GM12878 (cell line): ENCODE data around the gene TOLLIP. TPM values are rescaled to one million over a fixed set of nuclear protein-coding genes. Genes with fewer than 3 reads are reported as not detected.
A peak's percentile ranks its signal among the peaks of the same experiment; 100 is the strongest.

Source experiments
- ATF2 ChIP-seq: IDR thresholded peaks from 2 replicates; pipeline ENCODE4 v1.6.1; 2012; ENCODE audit warnings: low read length, inconsistent platforms
- BCL11A ChIP-seq: IDR thresholded peaks from 2 replicates; pipeline ENCODE4 v1.6.1; 2011; ENCODE audit warnings: low read depth, low read length
- CBX3 ChIP-seq: fragments of 200-600 bp; sonication (generic); IDR thresholded peaks from 2 replicates; pipeline ENCODE4 v1.6.1; 2016; ENCODE audit warnings: low read depth, borderline replicate concordance
- CHD2 ChIP-seq: IDR thresholded peaks from 2 replicates; pipeline ENCODE4 v1.6.1; 2011; ENCODE audit warnings: low read depth, low read length, improper control_type of control experiment, borderline replicate concordance
- CHD4 ChIP-seq: fragments of 200-600 bp; sonication (generic); IDR thresholded peaks from 2 replicates; pipeline ENCODE4 v1.6.1; 2016; ENCODE audit warnings: mild to moderate bottlenecking
- CREM ChIP-seq: IDR thresholded peaks from 2 replicates; pipeline ENCODE4 v1.6.1; 2014; ENCODE audit warnings: antibody characterized with exemption, low read depth
- ELK1 ChIP-seq: IDR thresholded peaks from 2 replicates; pipeline ENCODE4 v1.6.1; 2012; ENCODE audit warnings: low read depth, low read length, improper control_type of control experiment
- ESRRA ChIP-seq: IDR thresholded peaks from 2 replicates; pipeline ENCODE4 v1.6.1; 2012; ENCODE audit warnings: mild to moderate bottlenecking, low read length, improper control_type of control experiment
- FOS ChIP-seq: IDR thresholded peaks from 3 replicates; pipeline ENCODE4 v1.6.1; 2011; ENCODE audit warnings: borderline replicate concordance; ENCODE audit not compliant: insufficient read length; ENCODE audit errors: extremely low read depth
- FOXK2 ChIP-seq: fragments of 450-650 bp; IDR thresholded peaks from 2 replicates; pipeline ENCODE4 v1.6.1; 2017; ENCODE audit warnings: mild to moderate bottlenecking, moderate library complexity
- FOXM1 ChIP-seq: IDR thresholded peaks from 2 replicates; pipeline ENCODE4 v1.6.1; 2012; ENCODE audit warnings: low read depth, mild to moderate bottlenecking, inconsistent platforms, low read length, moderate library complexity
- IKZF1 ChIP-seq: fragments of 450-650 bp; conservative IDR thresholded peaks from 2 replicates; pipeline ENCODE4 v1.6.1; 2017; ENCODE audit warnings: antibody characterized with exemption, mild to moderate bottlenecking
- IKZF2 ChIP-seq, 2 experiments: fragments of 450-650 bp; IDR thresholded peaks; 2 replicates each; pipeline ENCODE4 v1.6.1; 2017; ENCODE audit warnings: mild to moderate bottlenecking in 2 of 2, moderate library complexity in 2 of 2
- JUNB ChIP-seq: IDR thresholded peaks from 2 replicates; pipeline ENCODE4 v1.6.1; 2016; ENCODE audit warnings: antibody characterized with exemption, mild to moderate bottlenecking
- LARP7 ChIP-seq: fragments of 450-650 bp; IDR thresholded peaks from 2 replicates; pipeline ENCODE4 v1.6.1; 2017; ENCODE audit warnings: mild to moderate bottlenecking
- MTA2 ChIP-seq: fragments of 450-650 bp; IDR thresholded peaks from 2 replicates; pipeline ENCODE4 v1.6.1; 2016; ENCODE audit warnings: low read depth, mild to moderate bottlenecking, moderate library complexity
- MXI1 ChIP-seq: fragments of 150-350 bp; IDR thresholded peaks from 2 replicates; pipeline ENCODE4 v1.6.1; 2011; ENCODE audit warnings: low read depth, mild to moderate bottlenecking, inconsistent platforms, low read length, improper control_type of control experiment
- NFXL1 ChIP-seq: fragments of 450-650 bp; IDR thresholded peaks from 2 replicates; pipeline ENCODE4 v1.6.1; 2017; ENCODE audit warnings: antibody characterized with exemption, mild to moderate bottlenecking, borderline replicate concordance
- NFYB ChIP-seq: IDR thresholded peaks from 2 replicates; pipeline ENCODE4 v1.6.1; 2011; ENCODE audit warnings: low read depth, mild to moderate bottlenecking, low read length, improper control_type of control experiment, moderate library complexity; ENCODE audit not compliant: insufficient read depth
- RFX5 ChIP-seq: IDR thresholded peaks from 2 replicates; pipeline ENCODE4 v1.6.1; 2011; ENCODE audit warnings: low read depth, low read length, improper control_type of control experiment
- RUNX3 ChIP-seq: IDR thresholded peaks from 2 replicates; pipeline ENCODE4 v1.6.1; 2012; ENCODE audit warnings: low read length, inconsistent platforms
- SMAD5 ChIP-seq: IDR thresholded peaks from 2 replicates; pipeline ENCODE4 v1.6.1; 2016; ENCODE audit warnings: antibody characterized with exemption, low read depth
- TCF12 ChIP-seq: IDR thresholded peaks from 2 replicates; pipeline ENCODE4 v1.6.1; 2011; ENCODE audit warnings: low read depth, mild to moderate bottlenecking, low read length
- USF1 ChIP-seq: IDR thresholded peaks from 2 replicates; pipeline ENCODE4 v1.6.1; 2011; ENCODE audit warnings: borderline replicate concordance, low read depth, mild to moderate bottlenecking, moderate library complexity, mixed read lengths, low read length; ENCODE audit not compliant: insufficient read depth; ENCODE audit errors: extremely low read length
- YBX1 ChIP-seq: fragments of 450-650 bp; IDR thresholded peaks from 2 replicates; pipeline ENCODE4 v1.6.1; 2016; ENCODE audit warnings: antibody characterized with exemption
- ZNF217 ChIP-seq: fragments of 450-650 bp; IDR thresholded peaks from 2 replicates; pipeline ENCODE4 v1.6.1; 2017; ENCODE audit warnings: antibody characterized with exemption, mild to moderate bottlenecking
- ZNF24 ChIP-seq: fragments of 450-650 bp; IDR thresholded peaks from 2 replicates; pipeline ENCODE4 v1.6.1; 2017; ENCODE audit warnings: antibody characterized with exemption, mild to moderate bottlenecking
- ZNF274 ChIP-seq: IDR thresholded peaks from one replicate; pipeline ENCODE4 v1.8.0; 2011; ENCODE audit not compliant: insufficient read length, insufficient read depth
- ZZZ3 ChIP-seq: IDR thresholded peaks from 2 replicates; pipeline ENCODE4 v1.6.1; 2011; ENCODE audit warnings: low read depth; ENCODE audit not compliant: control insufficient read depth, insufficient read length
- polyA plus RNA-seq, 11 experiments: library from polyadenylated mRNA; depleted of rRNA in 4 of 11; unstranded in 6 of 11; stranded (reverse) in 5 of 11; fragments of >200 nt; fragmentation: Nextera tagmentation in 4 of 11; fragmentation: Illumina TruSeq in 1 of 11; extraction: Ambion mirVana in 4 of 11; extraction: Trizol in 1 of 11; gene quantifications; 1 replicate in 1 of 11; 2 replicates in 10 of 11; pipeline versions ENCODE4 v1.2.1 to v1.2.3, GENCODE V29; 2011 to 2016; ENCODE audit warnings: inconsistent platforms in 2 of 11, missing spikeins in 2 of 11, low read depth in 1 of 11
- total RNA-seq, 4 experiments: library from RNA; depleted of rRNA in 3 of 4; stranded (reverse); fragments of >200 nt in 3 of 4; fragmentation: Illumina TruSeq in 1 of 4; extraction: Trizol in 1 of 4; gene quantifications; 2 replicates each; pipeline versions ENCODE4 v1.2.1 to v1.2.3, GENCODE V29; 2013 to 2021

Gene TOLLIP
- total and polyA plus RNA-seq, 10 of the 15 experiments (the other 5 are each of a cell fraction or from before 2014, with no cell fraction given), result 0.47 to 39.5 (median 21.6) TPM

- 0 out of 2 replicates have a peak, but pooled peaks have one; percentile 30 for TF ChIP-seq NFXL1
- TF ChIP-seq ZNF24, result no peak
- TF ChIP-seq IKZF1, result peak; percentile 100
- 0 out of 2 replicates have a peak, but pooled peaks have one; percentile 23 for TF ChIP-seq ZNF217
- peak; percentile 35 for TF ChIP-seq ELK1
- TF ChIP-seq RUNX3, result peak; percentile 23; the same call in 1 of the 2 replicates
- TF ChIP-seq ATF2, result no peak
- TF ChIP-seq JUNB, result no peak
- no peak for TF ChIP-seq BCL11A
- no peak for TF ChIP-seq ESRRA
- peak; percentile 32; the same call in 1 of the 2 replicates for TF ChIP-seq LARP7
- no peak for TF ChIP-seq RFX5
- TF ChIP-seq YBX1, result no peak
- no peak for TF ChIP-seq MTA2
- no peak for TF ChIP-seq FOS
- TF ChIP-seq SMAD5, result peak; percentile 36; the same call in 1 of the 2 replicates
- no peak; the same call in 1 of the 2 replicates for TF ChIP-seq CREM
- no peak for TF ChIP-seq ZNF274
- TF ChIP-seq TCF12, result 0 out of 2 replicates have a peak, but pooled peaks have one; percentile 11
- no peak for TF ChIP-seq CHD4
- 0 out of 2 replicates have a peak, but pooled peaks have one; percentile 64 for TF ChIP-seq MXI1
- TF ChIP-seq NFYB, result no peak
- TF ChIP-seq USF1, result peak; percentile 82
- TF ChIP-seq FOXM1, result no peak
- TF ChIP-seq FOXK2, result no peak
- TF ChIP-seq IKZF2 (IDR thresholded peaks at IDR 0.05), result no peak
- TF ChIP-seq CHD2, result 0 out of 2 replicates have a peak, but pooled peaks have one; percentile 19
- TF ChIP-seq CBX3, result no peak
- no peak for TF ChIP-seq ZZZ3
These were observed at the start of gene TOLLIP (continued) for GRCh38 chr11:1309498-1310317.
